Stimulated activated CD8-positive, alpha-beta memory T cell treated with anti-CD3 and anti-CD28 coated beads, Interleukin-7, amount 100 ng/mL, for 24 hours (primary cell): Measurements from ENCODE around the gene RAB19.
"Not testable (repeated sequence)": the region's sequence is repeated elsewhere in the genome, so short reads cannot be mapped to it uniquely, and the experiment has no call there.

Experiments used
- DNase-seq: peaks from one replicate; pipeline ENCODE4 v3.0.0-alpha.2; 2020; ENCODE audit warnings: low read depth

The RAB19 gene

DNA sequence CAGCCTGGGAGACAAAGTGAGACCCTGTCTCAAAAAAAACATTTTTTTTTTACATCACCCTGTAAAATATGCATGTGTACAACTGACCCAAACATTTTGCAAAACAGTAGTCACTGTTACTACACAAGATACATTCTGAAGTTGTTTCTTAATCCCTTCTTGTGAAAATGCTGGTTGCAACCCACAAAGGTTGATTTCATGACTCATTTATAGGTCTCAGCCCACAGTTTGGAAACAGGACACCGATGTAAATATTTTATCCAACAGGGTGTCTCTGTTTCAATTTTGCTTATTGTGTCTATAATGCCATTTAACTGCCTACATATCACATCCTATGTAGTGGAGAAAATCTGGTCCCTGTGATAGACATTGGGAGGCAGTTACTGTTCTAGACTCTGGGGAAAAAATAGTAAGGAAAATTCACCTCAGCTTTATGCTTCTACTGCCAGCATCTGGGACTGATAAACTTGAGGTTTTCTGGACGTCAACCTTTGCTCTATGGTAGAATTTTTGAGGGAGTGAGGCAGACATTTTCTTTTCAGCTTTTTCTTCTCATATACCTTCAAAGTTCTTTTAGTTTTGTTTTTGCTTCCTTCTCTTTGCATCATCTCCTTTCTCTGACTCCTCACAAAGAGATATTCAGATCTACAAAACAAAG, 1.6 kb upstream of the RAB19 start:
- no peak for DNase-seq

DNA sequence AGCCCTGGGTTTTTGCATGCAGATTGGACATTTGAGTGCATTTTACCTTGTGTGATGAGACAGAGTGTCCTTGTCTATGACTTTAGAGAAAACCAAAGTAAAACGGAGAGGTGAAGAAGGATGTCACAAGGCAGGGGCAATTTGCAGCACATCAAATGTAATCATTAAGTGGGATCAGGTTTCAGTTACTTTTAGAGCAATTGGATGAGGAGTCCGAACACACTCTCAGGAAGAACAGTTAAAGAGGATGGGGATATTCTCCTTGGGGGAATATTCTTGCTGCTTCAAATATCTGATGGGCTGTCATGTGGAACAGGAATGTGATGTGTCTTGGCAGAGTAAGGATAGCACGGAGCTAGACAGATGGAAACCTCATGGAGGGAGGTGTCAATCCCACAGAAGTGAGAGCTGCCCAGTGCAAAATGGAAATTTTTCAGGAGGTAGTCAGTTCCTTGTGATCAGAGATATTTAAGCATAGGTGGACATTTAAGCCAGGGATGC, 757 bp downstream of the RAB19 start:
- DNase-seq = no peak

DNA sequence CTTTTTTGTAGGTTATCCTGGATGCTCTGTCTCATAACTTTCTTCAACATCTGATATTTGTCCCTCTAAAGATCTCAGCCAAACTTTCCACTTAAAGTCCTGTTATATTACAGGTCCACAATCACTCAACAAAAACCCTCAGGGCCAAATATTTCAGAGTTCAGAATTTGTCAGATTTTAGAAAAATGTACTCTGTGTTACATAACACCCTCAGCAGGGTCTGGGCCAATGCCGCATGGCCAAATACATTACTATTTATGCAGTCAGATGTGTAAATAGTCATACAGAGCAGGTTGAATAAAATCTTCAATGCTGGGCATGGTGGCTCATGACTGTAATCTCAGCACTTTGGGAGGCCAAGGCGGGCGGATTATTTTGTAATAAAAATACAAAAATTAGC, 11.5 kb downstream of the RAB19 start:
- DNase-seq = no peak

DNA sequence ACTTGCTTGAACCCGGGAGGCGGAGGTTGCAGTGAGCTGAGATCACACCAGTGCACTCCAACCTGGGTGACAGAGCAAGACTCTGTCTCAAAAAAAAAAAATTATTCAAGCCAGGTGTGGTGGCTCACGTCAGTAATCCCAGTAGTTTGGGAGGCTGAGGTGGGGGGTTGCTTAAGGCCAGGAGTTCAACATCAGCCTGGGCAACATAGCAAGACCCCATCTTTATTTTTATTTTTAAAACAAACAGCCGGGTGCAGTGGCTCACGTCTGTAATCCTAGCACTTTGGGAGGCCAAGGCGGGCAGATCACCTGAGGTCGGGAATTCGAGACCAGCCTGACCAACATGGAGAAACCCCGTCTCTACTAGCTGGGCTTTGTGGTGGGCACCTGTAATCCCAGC, 12.0 kb downstream of the RAB19 start:
- DNase-seq = not testable (repeated sequence)

DNA sequence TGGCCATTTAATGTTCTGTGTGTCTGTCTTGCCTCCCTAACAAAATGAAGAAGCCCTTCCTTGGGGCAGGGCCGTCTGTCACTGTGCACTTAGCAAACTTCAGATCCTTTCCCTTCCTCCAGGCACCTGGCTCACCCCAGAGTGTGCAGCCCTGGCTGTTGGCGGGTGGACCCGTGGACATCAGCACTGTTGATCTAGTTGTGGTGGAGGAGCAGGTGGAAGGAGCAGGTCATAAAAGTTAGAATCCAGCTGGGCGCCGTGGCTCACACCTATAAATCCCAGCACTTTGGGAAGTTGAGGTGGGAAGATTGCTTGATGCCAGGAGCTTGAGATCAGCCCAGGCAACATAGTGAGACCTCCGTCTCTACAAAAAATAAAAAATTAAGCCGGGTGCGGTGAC, 12.7 kb downstream of the RAB19 start:
- no peak for DNase-seq

DNA sequence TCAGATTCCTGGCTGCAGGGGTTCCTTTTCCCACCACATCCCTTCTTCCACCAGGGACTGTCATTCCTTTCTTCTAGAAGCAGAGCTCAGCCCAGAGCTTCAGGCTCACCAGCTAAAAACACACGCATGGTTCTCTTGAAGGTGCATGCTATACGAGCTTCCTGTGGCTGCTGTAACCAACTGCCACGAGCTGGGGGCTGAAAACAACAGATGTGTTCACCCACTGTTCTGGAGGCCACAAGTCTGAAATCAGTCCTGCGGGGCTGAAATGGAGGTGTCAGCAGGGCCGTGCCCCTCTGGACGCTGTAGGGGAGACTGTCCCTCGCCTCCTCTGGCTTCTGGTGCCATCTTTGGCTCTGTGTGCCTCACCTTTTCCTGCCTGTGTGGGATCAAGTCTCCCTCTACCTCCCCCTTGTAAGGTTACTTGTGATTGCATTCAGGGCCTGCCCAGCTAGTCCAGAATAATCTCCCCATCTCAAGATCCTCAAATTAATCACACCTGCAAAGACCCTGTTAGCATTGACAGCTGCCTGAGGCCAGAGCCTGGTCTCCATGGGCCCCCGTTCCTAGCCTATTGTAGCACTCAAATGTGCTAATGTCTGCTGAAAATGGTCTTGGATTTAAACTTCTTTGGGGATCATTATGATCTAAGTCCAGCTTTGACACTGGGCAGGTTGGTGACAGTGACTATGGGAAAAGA, 13.7 kb downstream of the RAB19 start:
- no peak for DNase-seq

DNA sequence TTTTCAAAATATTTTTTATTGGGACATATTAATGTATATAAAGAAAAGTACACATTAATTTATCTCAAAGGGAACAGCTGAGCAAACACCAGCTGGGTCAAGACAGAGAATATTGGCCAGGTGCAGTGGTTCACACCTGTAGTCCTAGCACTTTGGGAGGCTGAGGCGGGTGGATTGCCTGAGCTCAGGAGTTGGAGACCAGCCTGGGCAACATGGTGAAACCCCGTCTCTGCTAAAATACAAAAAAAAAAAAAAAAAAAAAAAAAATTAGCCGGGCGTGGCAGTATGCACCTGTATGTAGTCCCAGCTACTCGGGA, 14.3 kb downstream of the RAB19 start:
- not testable (repeated sequence) for DNase-seq

DNA sequence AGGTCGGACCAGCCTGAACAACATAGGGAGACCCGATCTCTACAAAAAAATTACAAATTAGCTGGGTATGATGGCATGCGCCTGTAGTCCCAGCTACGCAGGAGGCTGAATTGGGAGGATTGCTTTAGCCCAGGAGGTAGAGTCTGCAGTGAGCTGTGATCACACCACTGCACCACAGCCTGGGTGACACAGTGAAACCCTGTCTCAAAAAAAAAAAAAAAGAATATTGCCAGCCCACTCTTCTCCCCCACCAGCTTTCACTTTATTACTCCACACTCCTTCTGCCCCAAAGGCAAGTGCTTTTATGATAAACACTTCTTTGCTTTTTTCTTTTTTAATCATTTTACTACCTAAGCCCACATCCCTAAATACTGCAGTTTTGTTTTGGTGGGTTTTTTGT, 14.8 kb downstream of the RAB19 start:
- no peak for DNase-seq

DNA sequence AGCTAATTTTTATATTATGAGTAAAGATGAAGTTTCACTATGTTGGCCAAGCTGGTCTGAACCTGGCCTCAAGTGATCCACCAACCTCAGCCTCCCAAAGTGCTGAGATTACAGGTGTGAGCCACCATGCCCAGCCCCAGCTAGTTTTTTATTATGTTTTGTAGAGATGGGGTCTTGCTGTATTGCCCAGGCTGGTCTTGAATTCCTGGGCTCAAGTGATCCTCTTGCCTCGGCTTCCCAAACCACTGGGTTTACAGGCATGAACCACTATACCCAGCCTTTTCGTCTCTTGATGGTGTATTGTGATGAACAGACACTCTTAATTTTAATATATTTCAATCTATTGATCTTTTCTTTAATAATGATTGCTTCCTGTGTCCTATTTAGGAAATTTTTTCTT, 17.7 kb downstream of the RAB19 start:
- DNase-seq = no peak

DNA sequence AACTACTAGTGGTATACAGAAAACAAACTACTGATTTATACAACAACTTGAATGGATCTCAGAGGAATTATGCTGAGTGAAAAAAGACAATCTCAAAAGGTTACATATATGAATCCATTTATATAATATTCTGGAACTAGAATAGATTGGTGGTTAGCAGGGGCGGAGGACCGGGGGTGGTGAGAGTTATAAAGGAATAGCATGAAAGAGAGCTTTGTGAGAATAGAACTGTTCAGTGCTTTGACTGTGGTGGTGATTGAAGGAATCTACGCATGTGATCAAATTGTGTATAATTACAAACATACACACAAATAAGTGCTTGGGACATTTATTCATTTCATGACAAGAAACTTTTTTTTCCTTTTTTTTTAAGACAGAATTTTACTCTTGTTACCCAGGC, 19.6 kb downstream of the RAB19 start:
- no peak for DNase-seq

DNA sequence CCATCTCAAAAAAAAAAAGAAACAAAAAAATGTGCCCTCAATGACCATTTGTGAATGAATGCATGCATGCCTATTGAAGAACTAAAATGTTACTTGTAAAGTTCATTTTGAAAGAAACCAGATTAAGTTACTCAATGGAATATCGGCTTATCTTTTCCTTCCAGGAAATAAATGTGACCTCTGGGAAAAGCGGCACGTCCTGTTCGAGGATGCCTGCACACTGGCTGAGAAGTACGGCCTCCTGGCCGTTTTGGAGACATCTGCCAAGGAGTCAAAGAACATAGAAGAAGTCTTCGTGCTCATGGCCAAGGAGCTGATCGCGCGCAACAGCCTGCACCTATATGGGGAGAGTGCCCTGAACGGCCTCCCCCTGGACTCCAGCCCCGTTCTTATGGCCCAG, 21.9 kb downstream of the RAB19 start:
- no peak for DNase-seq

DNA sequence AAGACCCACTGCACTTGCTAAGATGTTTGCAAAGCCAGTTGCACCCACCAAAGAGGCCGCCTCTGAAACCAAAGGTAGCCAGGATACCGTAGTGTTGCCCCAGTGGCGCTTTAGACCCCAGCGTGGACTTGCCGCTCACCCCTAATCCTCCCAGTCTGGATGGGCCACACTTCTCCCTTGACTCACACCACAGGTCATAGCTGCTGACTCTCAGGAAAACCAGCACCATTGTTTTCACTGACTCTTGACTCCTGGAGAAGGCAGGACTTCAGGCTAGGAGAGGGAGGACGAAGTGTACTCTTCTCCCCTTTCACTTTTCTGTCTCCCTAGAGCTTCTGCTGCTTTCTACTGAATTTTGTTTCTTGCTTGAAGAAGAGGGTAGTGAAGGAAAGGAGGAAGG, 22.3 kb downstream of the RAB19 start:
- no peak for DNase-seq

DNA sequence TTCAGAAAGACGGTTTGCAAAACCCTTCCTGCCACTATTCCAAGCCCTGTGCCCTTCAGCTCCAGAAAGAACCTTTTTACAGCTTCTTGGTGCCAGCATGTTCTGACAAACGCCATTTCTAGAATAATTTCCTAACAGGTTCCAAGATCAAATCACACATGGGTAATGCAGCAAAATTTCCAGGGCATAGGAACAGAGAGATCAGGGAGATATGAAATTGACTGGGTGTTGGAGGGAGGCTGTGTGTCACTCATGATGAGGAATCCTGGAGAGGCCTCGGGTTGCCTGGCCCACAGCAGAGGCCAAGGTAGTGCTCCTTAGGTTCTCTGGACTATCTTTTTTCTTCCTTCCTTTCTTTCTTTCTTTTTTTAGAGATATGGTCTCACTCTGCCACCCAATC, 29.5 kb downstream of the RAB19 start:
- no peak for DNase-seq

DNA sequence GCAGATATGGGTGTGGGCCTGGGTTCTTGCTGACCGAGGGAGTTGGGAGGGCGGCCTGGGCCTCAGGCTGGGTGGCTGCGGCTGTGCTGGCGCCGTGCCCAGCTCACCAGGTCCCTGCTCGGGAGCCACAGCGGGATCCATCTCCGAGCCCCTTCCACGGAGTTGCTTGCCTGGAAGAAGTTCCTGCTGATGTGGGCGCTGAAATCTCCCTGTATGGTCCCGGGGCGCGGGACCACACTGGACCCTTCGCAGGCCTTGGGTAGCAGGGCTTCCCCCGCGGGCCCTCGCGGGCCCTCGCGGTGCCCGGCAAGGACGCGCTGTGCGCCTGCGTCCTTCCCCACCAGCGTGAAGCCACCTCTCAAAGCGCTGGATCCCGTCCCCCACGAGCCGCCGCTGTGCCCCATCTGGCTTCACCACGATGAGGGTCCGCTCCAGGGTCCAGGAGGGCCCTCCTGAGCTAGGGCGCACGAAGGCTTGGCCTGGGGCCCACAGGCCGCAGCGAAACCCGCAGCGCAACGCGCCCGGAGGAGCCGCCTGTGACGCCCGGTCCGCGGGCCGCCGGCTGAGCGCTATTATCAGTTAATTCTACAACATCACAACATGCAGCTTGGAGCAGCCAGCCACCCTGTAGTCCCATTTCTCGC, 31.5 kb downstream of the RAB19 start:
- no peak for DNase-seq

DNA sequence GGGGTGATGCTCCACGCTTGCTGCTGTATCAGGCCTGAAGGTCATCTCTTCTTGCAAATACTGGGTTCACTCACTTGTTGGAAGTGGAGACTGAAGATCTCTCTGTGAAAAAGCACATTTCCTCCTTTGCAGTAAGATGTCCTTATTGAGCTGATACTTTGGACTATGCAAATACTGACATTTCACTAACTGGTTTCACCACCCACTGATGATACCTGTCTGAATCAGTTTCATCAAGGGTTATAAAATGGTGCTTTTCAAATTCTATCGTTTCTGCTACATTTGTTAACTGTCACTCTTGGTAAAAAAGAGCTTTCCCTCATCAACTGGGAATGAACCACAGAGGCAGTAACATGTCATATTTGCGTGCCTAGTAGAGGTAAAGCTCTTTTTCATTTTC, 35.5 kb downstream of the RAB19 start:
- no peak for DNase-seq

DNA sequence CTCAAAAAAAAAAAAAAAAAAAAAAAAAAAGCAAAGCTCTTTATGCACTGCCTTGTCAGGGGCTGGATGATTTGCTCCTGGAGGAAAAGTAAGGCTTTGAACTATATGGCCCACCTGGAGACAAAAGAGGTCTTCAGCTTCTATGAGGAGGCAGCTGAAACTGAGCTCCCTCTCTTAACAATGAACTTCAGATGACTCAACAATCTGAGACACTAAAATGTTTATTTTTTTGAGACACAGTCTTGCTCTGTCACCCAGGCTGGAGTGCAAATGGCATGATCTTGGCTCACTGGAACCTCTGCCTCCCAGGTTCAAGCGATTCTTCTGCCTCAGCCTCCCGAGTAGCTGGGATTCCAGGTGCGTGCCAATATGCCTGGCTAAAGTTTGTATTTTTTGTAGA, 36.7 kb downstream of the RAB19 start:
- no peak for DNase-seq

DNA sequence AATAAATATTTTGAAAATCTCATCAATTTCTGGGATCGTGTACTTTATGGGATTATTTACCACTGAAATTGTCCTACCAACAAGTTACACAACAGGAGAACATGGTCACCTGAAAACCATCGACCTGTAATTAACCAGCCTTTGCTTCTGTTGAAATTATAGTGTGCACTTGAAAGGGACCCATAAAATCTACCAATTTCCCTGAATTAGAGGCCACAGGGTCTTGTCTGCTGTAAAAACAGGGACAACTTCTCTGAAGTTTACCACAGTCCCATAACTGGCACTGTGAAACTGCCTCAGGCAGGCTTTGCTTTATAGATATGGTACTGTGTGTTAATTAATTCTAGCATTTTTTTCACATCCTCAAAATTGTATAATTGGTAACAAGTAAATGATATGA, 37.7 kb downstream of the RAB19 start:
- DNase-seq = no peak

DNA sequence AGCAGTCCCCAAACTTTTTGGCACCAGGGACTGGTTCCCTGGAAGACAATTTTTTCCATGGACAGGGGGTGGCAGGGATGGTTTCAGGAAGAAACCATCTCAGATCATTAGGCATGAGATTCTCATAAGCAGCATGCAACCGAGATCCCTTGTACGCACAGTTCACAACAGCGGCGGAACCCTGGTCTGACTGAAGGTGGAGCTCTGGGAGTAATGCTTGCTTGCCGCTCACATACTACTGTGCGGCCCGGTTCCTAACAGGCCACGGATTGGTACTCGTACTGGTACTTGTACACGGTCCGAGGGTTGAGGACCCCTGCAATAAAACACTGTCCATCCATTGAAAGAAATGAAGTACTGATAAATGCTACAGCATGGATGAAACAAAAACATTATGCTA, 42.6 kb downstream of the RAB19 start:
- no peak for DNase-seq

DNA sequence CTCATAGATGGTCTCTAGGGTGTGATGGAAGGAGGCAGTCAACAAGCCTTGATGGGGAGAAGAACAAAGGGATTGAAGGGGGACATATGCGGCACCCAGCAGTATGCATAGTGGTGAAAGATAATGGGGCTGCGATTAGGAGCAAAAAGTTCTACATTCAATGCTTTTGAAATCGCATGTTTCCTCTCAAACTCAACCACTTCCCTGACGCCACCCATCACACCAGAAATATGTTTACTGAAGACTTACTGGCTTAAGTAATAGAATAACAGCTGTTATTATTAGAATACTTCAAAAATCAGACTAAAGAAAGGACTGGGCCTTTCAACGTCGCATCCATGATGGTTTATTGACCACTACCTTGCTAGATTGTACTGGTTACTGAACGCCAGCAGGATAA, 44.0 kb downstream of the RAB19 start:
- DNase-seq = no peak

DNA sequence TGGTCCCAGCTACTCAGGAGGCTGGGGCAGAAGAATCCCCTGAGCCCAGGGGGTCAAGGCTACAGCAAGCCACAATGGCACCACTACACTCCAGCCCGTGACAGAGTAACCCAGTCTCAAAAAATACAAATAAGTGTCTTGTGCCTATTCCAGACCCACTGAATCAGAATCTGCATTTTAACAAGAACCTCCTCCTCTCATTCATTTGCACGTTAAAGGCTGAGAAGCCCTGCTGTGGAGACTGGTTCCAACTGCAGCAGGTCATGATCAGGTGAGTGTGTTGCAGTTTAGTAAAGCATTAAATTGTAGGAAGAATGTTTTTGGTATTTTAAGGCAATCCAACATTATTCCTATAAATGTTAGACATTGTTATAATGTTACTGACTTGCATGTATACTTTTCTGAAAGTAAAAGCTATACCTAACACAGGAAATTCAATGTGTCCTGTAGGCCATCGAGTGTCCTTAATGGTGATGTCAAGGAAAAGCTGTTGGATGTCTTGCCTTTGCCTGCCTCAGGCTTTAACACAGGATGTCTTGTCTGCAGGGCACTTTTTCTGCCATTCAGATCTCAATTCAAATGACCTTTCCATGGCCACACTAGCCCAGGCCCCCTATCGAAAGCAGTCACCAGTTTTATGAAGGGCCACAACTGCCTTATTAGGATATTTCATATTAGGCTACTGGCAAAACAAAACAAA, 45.1 kb downstream of the RAB19 start:
- DNase-seq = no peak

DNA sequence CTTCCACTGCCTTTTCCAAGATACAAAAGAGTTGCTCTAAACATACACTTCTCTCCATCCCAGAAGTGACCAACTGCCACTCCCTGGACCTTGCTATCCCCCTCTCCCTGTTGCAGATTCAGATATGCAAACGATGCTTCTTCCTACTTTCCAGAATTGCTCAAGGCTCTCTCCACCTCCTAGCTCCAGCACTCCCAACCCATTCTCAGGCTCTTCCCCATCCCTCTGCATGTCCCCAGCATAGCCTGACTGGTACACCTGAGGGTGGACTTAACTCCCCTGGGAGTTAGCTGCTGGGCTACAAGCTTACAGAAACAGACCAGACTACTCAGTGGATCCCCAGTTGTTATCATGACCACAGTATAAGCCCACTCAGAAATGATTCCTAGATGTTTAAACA, 47.9 kb downstream of the RAB19 start:
- no peak for DNase-seq

DNA sequence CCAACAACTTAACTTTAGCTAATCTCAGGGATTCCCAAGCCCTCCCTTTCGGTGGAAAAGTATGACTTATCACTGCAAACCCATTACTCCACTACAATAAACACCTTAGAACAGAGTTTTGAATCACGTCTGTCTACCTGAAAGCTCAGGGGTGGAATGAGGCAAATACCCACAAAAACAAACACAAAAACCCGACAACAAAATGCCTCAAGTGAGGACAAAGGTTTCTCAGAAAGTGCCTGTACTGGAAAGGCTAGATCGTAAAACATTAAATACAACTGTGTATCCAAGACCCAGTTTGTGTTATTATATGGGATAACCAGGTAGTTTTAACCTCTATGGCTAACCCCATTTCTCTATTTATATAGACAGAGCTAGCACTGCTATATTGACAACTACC, 49.4 kb downstream of the RAB19 start:
- no peak for DNase-seq
